HCT116 (cell line): Measurements from ENCODE around the gene BOD1. TPM values are rescaled to one million over a fixed set of nuclear protein-coding genes. Genes with fewer than 3 reads are reported as not detected.

Experiments
- ATAC-seq: fragments of 200-7000 bp; cut with Tn5 transposase; 2 replicates; pipeline ENCODE4 v1.9.1; 2020; ENCODE audit warnings: mild to moderate bottlenecking, moderate library complexity
- BruUV-seq: library from RNA; stranded (reverse); fragments of 400-500 nt; replicated peaks from 2 replicates; lab custom pipeline; 2021; lab: Mats Ljungman, UMichigan
- CTCF ChIA-PET: fragments of 300-600 bp; sonication (Branson Sonifier 250); formaldehyde crosslinking; loops from one replicate; lab custom pipeline; 2021; ENCODE audit warnings: antibody characterized with exemption; lab: Charles Lee
- POLR2A ChIA-PET: fragments of 300-600, 350-600 bp; sonication (Branson Sonifier 250); formaldehyde crosslinking; loops from one replicate; lab custom pipeline; 2021; ENCODE audit warnings: antibody characterized with exemption; lab: Charles Lee
- RAD21 ChIA-PET, 2 experiments: fragments of 300-600 bp; sonication (Branson Sonifier 250); formaldehyde crosslinking; loops; one replicate each; lab custom pipeline; 2023; ENCODE audit warnings: low total read pairs in 2 of 2; ENCODE audit not compliant: uncharacterized antibody in 2 of 2, unreplicated experiment in 2 of 2, low non-redundant PET in 1 of 2; lab: Charles Lee
- DNase-seq: peaks from one replicate; pipeline ENCODE4 v3.0.0-alpha.2; 2010; ENCODE audit warnings: low read depth, low spot score
- H2AFZ ChIP-seq: fragments of 200-600 bp; shearing (Covaris generic), sonication (generic); 2 replicates; pipeline ENCODE4 v1.6.1; 2017; ENCODE audit warnings: low read depth, mixed run types, mixed read lengths, antibody characterized with exemption, low read length; ENCODE audit not compliant: poor library complexity, severe bottlenecking
- H3K27ac ChIP-seq: 2 replicates; pipeline ENCODE4 v1.5.1; 2012; ENCODE audit warnings: low read depth, low read length
- H3K27me3 ChIP-seq: fragments of 200-600 bp; sonication (generic); 2 replicates; pipeline ENCODE4 v1.6.1; 2016; ENCODE audit warnings: mixed run types, low read length, mixed read lengths; ENCODE audit not compliant: insufficient read depth
- H3K36me3 ChIP-seq, 2 experiments: fragments of 200-500 bp in 1 of 2; fragments of 200-600 bp in 1 of 2; sonication (Bioruptor generic) in 1 of 2; sonication (generic) in 1 of 2; 2 replicates each; pipeline versions ENCODE4 v1.5.1 to v1.6.1; 2014 to 2016; ENCODE audit warnings: low read length in 2 of 2, inconsistent platforms in 1 of 2, mixed read lengths in 1 of 2, mixed run types in 1 of 2; ENCODE audit not compliant: insufficient read depth in 2 of 2, control insufficient read depth in 1 of 2
- H3K4me1 ChIP-seq, 2 experiments: fragments of 200-600 bp in 1 of 2; sonication (generic) in 1 of 2; 2 replicates each; pipeline versions ENCODE4 v1.5.1 to v1.6.1; 2012 to 2017; ENCODE audit warnings: low read length in 2 of 2, inconsistent platforms in 1 of 2, mild to moderate bottlenecking in 1 of 2, mixed read lengths in 1 of 2, mixed run types in 1 of 2, moderate library complexity in 1 of 2; ENCODE audit not compliant: insufficient read depth in 2 of 2, control insufficient read depth in 1 of 2
- H3K4me2 ChIP-seq: fragments of 200-600 bp; sonication (generic); 2 replicates; pipeline ENCODE4 v1.6.1; 2017; ENCODE audit warnings: mixed run types, low read length, mixed read lengths
- H3K4me3 ChIP-seq, 2 experiments: fragments of 200-600 bp in 1 of 2; sonication (generic) in 1 of 2; replicated peaks in 1 of 2; 2 replicates each; pipeline ENCODE4 v1.5.1; 2011 to 2016; ENCODE audit warnings: low read length in 2 of 2, control low read depth in 1 of 2, low read depth in 1 of 2, mild to moderate bottlenecking in 1 of 2, mixed read lengths in 1 of 2, mixed run types in 1 of 2
- H3K79me2 ChIP-seq: fragments of 200-600 bp; sonication (generic); 2 replicates; pipeline ENCODE4 v1.6.1; 2017; ENCODE audit warnings: mild to moderate bottlenecking, mixed run types, low read length, moderate library complexity, mixed read lengths; ENCODE audit not compliant: insufficient read depth
- H3K9ac ChIP-seq: fragments of 200-600 bp; sonication (generic); 2 replicates; pipeline ENCODE4 v1.6.1; 2016; ENCODE audit warnings: low read length, mixed read lengths
- H3K9me2 ChIP-seq: fragments of 200-600 bp; sonication (generic), shearing (Covaris generic); 2 replicates; pipeline ENCODE4 v1.6.1; 2017; ENCODE audit warnings: mixed run types, mild to moderate bottlenecking, moderate library complexity; ENCODE audit not compliant: insufficient read depth
- H3K9me3 ChIP-seq, 2 experiments: fragments of 200-500 bp in 1 of 2; fragments of 200-600 bp in 1 of 2; sonication (Bioruptor generic) in 1 of 2; sonication (generic) in 1 of 2; 2 replicates each; pipeline ENCODE4 v1.6.1; 2014 to 2017; ENCODE audit warnings: low read length in 2 of 2, mixed read lengths in 2 of 2, inconsistent platforms in 1 of 2, low read depth in 1 of 2, mild to moderate bottlenecking in 1 of 2, mixed run types in 1 of 2, moderate library complexity in 1 of 2; ENCODE audit not compliant: control insufficient read depth in 1 of 2, insufficient read depth in 1 of 2
- H4K20me1 ChIP-seq: fragments of 200-600 bp; sonication (generic), shearing (Covaris generic); 2 replicates; pipeline ENCODE4 v1.6.1; 2017; ENCODE audit warnings: mixed run types, mild to moderate bottlenecking, moderate library complexity; ENCODE audit not compliant: insufficient read depth
- CBX3 ChIP-seq: IDR thresholded peaks from 2 replicates; pipeline ENCODE4 v1.6.1; 2012; ENCODE audit warnings: low read depth
- CEBPB ChIP-seq: IDR thresholded peaks from 2 replicates; pipeline ENCODE4 v1.6.1; 2012; ENCODE audit warnings: low read depth
- EZH2phosphoT487 ChIP-seq: fragments of 200-600 bp; IDR thresholded peaks from 2 replicates; pipeline ENCODE4 v1.6.1; 2018; ENCODE audit warnings: antibody characterized with exemption, borderline replicate concordance
- FOSL1 ChIP-seq: IDR thresholded peaks from 2 replicates; pipeline ENCODE4 v1.6.1; 2012; ENCODE audit warnings: low read depth
- JUND ChIP-seq: IDR thresholded peaks from 2 replicates; pipeline ENCODE4 v1.6.1; 2012
- POLR2A ChIP-seq: IDR thresholded peaks from 2 replicates; pipeline ENCODE4 v1.7.0; 2011; ENCODE audit warnings: borderline replicate concordance; ENCODE audit not compliant: insufficient read depth, insufficient read length; ENCODE audit errors: extremely low read depth
- POLR2AphosphoS5 ChIP-seq: IDR thresholded peaks from 2 replicates; pipeline ENCODE4 v1.6.1; 2011; ENCODE audit warnings: mild to moderate bottlenecking, low read depth, low read length, moderate library complexity
- RAD21 ChIP-seq: IDR thresholded peaks from 2 replicates; pipeline ENCODE4 v1.6.1; 2012; ENCODE audit warnings: low read depth, mild to moderate bottlenecking
- SIN3A ChIP-seq: IDR thresholded peaks from 2 replicates; pipeline ENCODE4 v1.6.1; 2012; ENCODE audit warnings: low read depth
- SP1 ChIP-seq: IDR thresholded peaks from 2 replicates; pipeline ENCODE4 v1.6.1; 2012; ENCODE audit warnings: low read depth
- SRF ChIP-seq: IDR thresholded peaks from 2 replicates; pipeline ENCODE4 v1.6.1; 2012; ENCODE audit warnings: low read depth
- TCF7L2 ChIP-seq: IDR thresholded peaks from 2 replicates; pipeline ENCODE4 v1.7.0; 2011; ENCODE audit warnings: borderline replicate concordance, inconsistent platforms; ENCODE audit not compliant: insufficient read depth, insufficient read length; ENCODE audit errors: extremely low read depth
- YY1 ChIP-seq: IDR thresholded peaks from 2 replicates; pipeline ENCODE4 v1.6.1; 2011; ENCODE audit warnings: low read length, low read depth, moderate library complexity, mild to moderate bottlenecking; ENCODE audit not compliant: insufficient replicate concordance; ENCODE audit errors: extremely low read depth
- ZFX ChIP-seq: fragments of 450-650 bp; IDR thresholded peaks from 2 replicates; pipeline ENCODE4 v1.6.1; 2017
- ZNF274 ChIP-seq: fragments of 200-500 bp; sonication (Bioruptor generic); IDR thresholded peaks from 2 replicates; pipeline ENCODE4 v1.6.1; 2014; ENCODE audit warnings: mild to moderate bottlenecking, low read depth, low read length, inconsistent platforms
- intact Hi-C: fragments of 100-400 bp; cut with micrococcal nuclease; formaldehyde crosslinking; loops from 2 replicates; pipeline ENCODE4 v1.10.0; 2022
- total RNA-seq: library from RNA; stranded (reverse); gene quantifications from one replicate; pipeline ENCODE4 v1.2.1, GENCODE V29; 2021; ENCODE audit not compliant: unreplicated experiment
- TF ChIP-seq, protein P1 (sequence below), 3 experiments: fragments of 200-600 bp in 1 of 3; sonication (generic) in 1 of 3; IDR thresholded peaks in 2 of 3; conservative IDR thresholded peaks in 1 of 3; 2 replicates each; pipeline ENCODE4 v1.5.1; 2012 to 2017; ENCODE audit warnings: low read depth in 2 of 3, low read length in 2 of 3, antibody characterized with exemption in 1 of 3, borderline replicate concordance in 1 of 3, control low read depth in 1 of 3, mild to moderate bottlenecking in 1 of 3, mixed read lengths in 1 of 3, mixed run types in 1 of 3, moderate library complexity in 1 of 3; ENCODE audit not compliant: insufficient read depth in 1 of 3
- TF ChIP-seq, protein P2 (sequence below): IDR thresholded peaks from 2 replicates; pipeline ENCODE4 v1.6.1; 2011; ENCODE audit warnings: mild to moderate bottlenecking, low read length, moderate library complexity; ENCODE audit not compliant: insufficient replicate concordance; ENCODE audit errors: extremely low read depth
- TF ChIP-seq, protein P3 (sequence below): IDR thresholded peaks from 2 replicates; pipeline ENCODE4 v1.6.1; 2012; ENCODE audit warnings: low read depth
- TF ChIP-seq, protein P4 (sequence below): IDR thresholded peaks from 2 replicates; pipeline ENCODE4 v1.6.1; 2012
- TF ChIP-seq, protein P5 (sequence below): IDR thresholded peaks from 2 replicates; pipeline ENCODE4 v1.6.1; 2012

The BOD1 gene
- total RNA-seq, 1 experiment from 2014 or later: 60.2 TPM

DNA sequence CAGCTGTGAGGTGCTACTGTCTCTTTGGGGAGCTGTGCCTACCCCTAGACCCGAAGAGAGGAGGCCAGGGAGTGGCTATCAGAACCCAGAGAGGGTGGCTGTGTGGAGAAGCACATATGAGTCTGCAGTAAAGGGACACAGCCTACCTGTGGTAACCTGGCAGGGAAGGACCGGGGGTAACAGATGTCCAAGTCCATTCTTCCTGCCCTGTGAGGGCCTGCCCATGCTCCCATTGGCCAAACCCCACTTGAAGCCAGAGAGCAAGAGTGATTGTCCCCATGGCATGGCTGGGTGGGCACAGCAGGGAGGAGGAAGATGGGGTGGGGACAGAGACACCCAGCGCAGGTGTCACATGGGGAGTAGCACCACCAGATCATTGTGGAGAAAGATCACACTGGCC is 39.3 kb downstream of the BOD1 start:
- H3K4me1 ChIP-seq: peaks cover 0 to 8% of the 10 kb centered on the region in 2 experiments; a peak in 1 of 4 replicates
- H3K27me3 ChIP-seq: no peaks in the 10 kb centered on the region
- H3K9ac ChIP-seq: no peak overlapping the region
- no peaks in the 10 kb centered on the region for H3K36me3 ChIP-seq
- TF ChIP-seq CEBPB (no peak), POLR2AphosphoS5 (no peak), TCF7L2 (no peak), ZNF274 (no peak), JUND (no peak), POLR2A (no peak), FOSL1 (no peak), ZFX (no peak), YY1 (no peak), CBX3 (no peak), RAD21 (no peak), EZH2phosphoT487 (no peak), SRF (no peak), SIN3A (no peak), SP1 (no peak)
- TF ChIP-seq, protein P1, sequence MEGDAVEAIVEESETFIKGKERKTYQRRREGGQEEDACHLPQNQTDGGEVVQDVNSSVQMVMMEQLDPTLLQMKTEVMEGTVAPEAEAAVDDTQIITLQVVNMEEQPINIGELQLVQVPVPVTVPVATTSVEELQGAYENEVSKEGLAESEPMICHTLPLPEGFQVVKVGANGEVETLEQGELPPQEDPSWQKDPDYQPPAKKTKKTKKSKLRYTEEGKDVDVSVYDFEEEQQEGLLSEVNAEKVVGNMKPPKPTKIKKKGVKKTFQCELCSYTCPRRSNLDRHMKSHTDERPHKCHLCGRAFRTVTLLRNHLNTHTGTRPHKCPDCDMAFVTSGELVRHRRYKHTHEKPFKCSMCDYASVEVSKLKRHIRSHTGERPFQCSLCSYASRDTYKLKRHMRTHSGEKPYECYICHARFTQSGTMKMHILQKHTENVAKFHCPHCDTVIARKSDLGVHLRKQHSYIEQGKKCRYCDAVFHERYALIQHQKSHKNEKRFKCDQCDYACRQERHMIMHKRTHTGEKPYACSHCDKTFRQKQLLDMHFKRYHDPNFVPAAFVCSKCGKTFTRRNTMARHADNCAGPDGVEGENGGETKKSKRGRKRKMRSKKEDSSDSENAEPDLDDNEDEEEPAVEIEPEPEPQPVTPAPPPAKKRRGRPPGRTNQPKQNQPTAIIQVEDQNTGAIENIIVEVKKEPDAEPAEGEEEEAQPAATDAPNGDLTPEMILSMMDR (IDR thresholded peaks at IDR 0.05 in 2 of 3, conservative IDR thresholded peaks at IDR 0.05 in 1 of 3; ENCODE audit: borderline replicate concordance in 1 of 3, insufficient read depth in 1 of 3, low read depth in 2 of 3, low read length in 2 of 3): no peak
- TF ChIP-seq, protein P2, sequence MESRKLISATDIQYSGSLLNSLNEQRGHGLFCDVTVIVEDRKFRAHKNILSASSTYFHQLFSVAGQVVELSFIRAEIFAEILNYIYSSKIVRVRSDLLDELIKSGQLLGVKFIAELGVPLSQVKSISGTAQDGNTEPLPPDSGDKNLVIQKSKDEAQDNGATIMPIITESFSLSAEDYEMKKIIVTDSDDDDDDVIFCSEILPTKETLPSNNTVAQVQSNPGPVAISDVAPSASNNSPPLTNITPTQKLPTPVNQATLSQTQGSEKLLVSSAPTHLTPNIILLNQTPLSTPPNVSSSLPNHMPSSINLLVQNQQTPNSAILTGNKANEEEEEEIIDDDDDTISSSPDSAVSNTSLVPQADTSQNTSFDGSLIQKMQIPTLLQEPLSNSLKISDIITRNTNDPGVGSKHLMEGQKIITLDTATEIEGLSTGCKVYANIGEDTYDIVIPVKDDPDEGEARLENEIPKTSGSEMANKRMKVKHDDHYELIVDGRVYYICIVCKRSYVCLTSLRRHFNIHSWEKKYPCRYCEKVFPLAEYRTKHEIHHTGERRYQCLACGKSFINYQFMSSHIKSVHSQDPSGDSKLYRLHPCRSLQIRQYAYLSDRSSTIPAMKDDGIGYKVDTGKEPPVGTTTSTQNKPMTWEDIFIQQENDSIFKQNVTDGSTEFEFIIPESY: no peak
- TF ChIP-seq, protein P3, sequence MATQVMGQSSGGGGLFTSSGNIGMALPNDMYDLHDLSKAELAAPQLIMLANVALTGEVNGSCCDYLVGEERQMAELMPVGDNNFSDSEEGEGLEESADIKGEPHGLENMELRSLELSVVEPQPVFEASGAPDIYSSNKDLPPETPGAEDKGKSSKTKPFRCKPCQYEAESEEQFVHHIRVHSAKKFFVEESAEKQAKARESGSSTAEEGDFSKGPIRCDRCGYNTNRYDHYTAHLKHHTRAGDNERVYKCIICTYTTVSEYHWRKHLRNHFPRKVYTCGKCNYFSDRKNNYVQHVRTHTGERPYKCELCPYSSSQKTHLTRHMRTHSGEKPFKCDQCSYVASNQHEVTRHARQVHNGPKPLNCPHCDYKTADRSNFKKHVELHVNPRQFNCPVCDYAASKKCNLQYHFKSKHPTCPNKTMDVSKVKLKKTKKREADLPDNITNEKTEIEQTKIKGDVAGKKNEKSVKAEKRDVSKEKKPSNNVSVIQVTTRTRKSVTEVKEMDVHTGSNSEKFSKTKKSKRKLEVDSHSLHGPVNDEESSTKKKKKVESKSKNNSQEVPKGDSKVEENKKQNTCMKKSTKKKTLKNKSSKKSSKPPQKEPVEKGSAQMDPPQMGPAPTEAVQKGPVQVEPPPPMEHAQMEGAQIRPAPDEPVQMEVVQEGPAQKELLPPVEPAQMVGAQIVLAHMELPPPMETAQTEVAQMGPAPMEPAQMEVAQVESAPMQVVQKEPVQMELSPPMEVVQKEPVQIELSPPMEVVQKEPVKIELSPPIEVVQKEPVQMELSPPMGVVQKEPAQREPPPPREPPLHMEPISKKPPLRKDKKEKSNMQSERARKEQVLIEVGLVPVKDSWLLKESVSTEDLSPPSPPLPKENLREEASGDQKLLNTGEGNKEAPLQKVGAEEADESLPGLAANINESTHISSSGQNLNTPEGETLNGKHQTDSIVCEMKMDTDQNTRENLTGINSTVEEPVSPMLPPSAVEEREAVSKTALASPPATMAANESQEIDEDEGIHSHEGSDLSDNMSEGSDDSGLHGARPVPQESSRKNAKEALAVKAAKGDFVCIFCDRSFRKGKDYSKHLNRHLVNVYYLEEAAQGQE: no peak
- TF ChIP-seq, protein P4, sequence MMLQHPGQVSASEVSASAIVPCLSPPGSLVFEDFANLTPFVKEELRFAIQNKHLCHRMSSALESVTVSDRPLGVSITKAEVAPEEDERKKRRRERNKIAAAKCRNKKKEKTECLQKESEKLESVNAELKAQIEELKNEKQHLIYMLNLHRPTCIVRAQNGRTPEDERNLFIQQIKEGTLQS: no peak
- TF ChIP-seq, protein P5, sequence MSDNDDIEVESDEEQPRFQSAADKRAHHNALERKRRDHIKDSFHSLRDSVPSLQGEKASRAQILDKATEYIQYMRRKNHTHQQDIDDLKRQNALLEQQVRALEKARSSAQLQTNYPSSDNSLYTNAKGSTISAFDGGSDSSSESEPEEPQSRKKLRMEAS: no peak
- H4K20me1 ChIP-seq: no peaks in the 10 kb centered on the region
- H3K9me2 ChIP-seq: no peaks in the 10 kb centered on the region
- no TSS peak for BruUV-seq
- H3K79me2 ChIP-seq: no peaks in the 10 kb centered on the region
- intact Hi-C loops: no loop called here
- no peak overlapping the region for H2AFZ ChIP-seq
- DNase-seq (no peak), ATAC-seq (no peak)
- RAD21 ChIA-PET: no interaction called here
- no peak overlapping the region for H3K27ac ChIP-seq
- POLR2A ChIA-PET: no interaction called here
- H3K4me3 ChIP-seq: no peak overlapping the region
- peaks cover 0 to 5% of the 10 kb centered on the region in 2 experiments; a peak in 2 of 4 replicates for H3K9me3 ChIP-seq
- no peak overlapping the region for H3K4me2 ChIP-seq
- CTCF ChIA-PET: no interaction called here
